Adipocyte (in vitro differentiated cells): ENCODE measurements around the gene OR2Y1.
"Not testable (repeated sequence)": the region's sequence is repeated elsewhere in the genome, so short reads cannot be mapped to it uniquely, and the experiment has no call there.

ENCODE experiments used
- DNase-seq: peaks from one replicate; pipeline ENCODE4 v3.0.0-alpha.2; 2015; ENCODE audit warnings: low read depth
- H3K27me3 ChIP-seq: replicated peaks from 2 replicates; pipeline ENCODE4 v1.7.0; 2013; ENCODE audit warnings: mild to moderate bottlenecking, low read length, moderate library complexity; ENCODE audit not compliant: control insufficient read depth, insufficient read depth
- H3K36me3 ChIP-seq: 2 replicates; pipeline ENCODE4 v1.7.0; 2013; ENCODE audit warnings: low read length, mild to moderate bottlenecking, moderate library complexity; ENCODE audit not compliant: control insufficient read depth, insufficient read depth, severe bottlenecking
- H3K4me1 ChIP-seq: 2 replicates; pipeline ENCODE4 v1.7.0; 2013; ENCODE audit warnings: mild to moderate bottlenecking, low read length, moderate library complexity; ENCODE audit not compliant: control insufficient read depth, insufficient read depth
- H3K4me3 ChIP-seq: 2 replicates; pipeline ENCODE4 v1.7.0; 2013; ENCODE audit warnings: mild to moderate bottlenecking, low read length, moderate library complexity
- H3K9ac ChIP-seq: 2 replicates; pipeline ENCODE4 v1.7.0; 2013; ENCODE audit warnings: mild to moderate bottlenecking, low read length, moderate library complexity
- H3K9me3 ChIP-seq: 2 replicates; pipeline ENCODE4 v1.7.0; 2013; ENCODE audit warnings: mild to moderate bottlenecking, low read length, moderate library complexity; ENCODE audit not compliant: control insufficient read depth

OR2Y1 gene

GRCh38 chr5:180739958-180740357 is at the start of gene OR2Y1:
OR2Y1 (minus strand) TSS chr5:180740058; CDS start chr5:180740058, 0 bp downstream.
- Histone ChIP-seq H3K4me3 (no peak within 1 kb of the TSS), H3K27me3 (peaks cover 21% of the 10 kb centered on the region), H3K36me3 (no peaks in the 10 kb centered on the region), H3K9me3 (no peaks in the 10 kb centered on the region), H3K4me1 (no peaks in the 10 kb centered on the region), H3K9ac (no peak within 1 kb of the TSS)
- DNase-seq: no peak

GRCh38 chr5:180788651-180789410 is 49.0 kb upstream of the OR2Y1 start:
- H3K9me3 ChIP-seq, H3K9ac ChIP-seq, DNase-seq, H3K4me3 ChIP-seq, H3K27me3 ChIP-seq: not testable (repeated sequence)
- Histone ChIP-seq H3K36me3 (peaks cover 60% of the 10 kb centered on the region), H3K4me1 (peaks cover 30% of the 10 kb centered on the region)

- peaks cover 54% of the 10 kb centered on the region for H3K36me3 ChIP-seq
- DNase-seq: no peak
- no peaks in the 10 kb centered on the region for H3K27me3 ChIP-seq
- peak overlapping the region; percentile 71 for H3K9ac ChIP-seq
- peaks cover 30% of the 10 kb centered on the region for H3K4me1 ChIP-seq
- no peak overlapping the region for H3K4me3 ChIP-seq
- H3K9me3 ChIP-seq: no peaks in the 10 kb centered on the region
These were observed 48.0 kb upstream of the OR2Y1 start for GRCh38 chr5:180787711-180788431.

GRCh38 chr5:180786531-180787398 is 46.9 kb upstream of the OR2Y1 start:
- peaks cover 43% of the 10 kb centered on the region for H3K36me3 ChIP-seq
- H3K9me3 ChIP-seq: no peaks in the 10 kb centered on the region
- H3K9ac ChIP-seq: peak overlapping the region; percentile 71
- H3K27me3 ChIP-seq: no peaks in the 10 kb centered on the region
- no peak for DNase-seq
- H3K4me1 ChIP-seq: peaks cover 30% of the 10 kb centered on the region
- H3K4me3 ChIP-seq: peak overlapping the region; percentile 30

- peak; percentile 75 for DNase-seq
- no peaks in the 10 kb centered on the region for H3K9me3 ChIP-seq
These were observed 46.0 kb upstream of the OR2Y1 start for GRCh38 chr5:180785794-180786221.

GRCh38 chr5:180785121-180785781 is 45.4 kb upstream of the OR2Y1 start:
- Histone ChIP-seq H3K27me3 (no peaks in the 10 kb centered on the region), H3K9me3 (no peaks in the 10 kb centered on the region), H3K4me3 (peak overlapping the region; percentile 52), H3K4me1 (peaks cover 30% of the 10 kb centered on the region), H3K9ac (peak overlapping the region; percentile 71), H3K36me3 (peaks cover 29% of the 10 kb centered on the region)
- peak; percentile 79 for DNase-seq

More at GRCh38 chr5:180785794-180786221, 46.0 kb upstream of the OR2Y1 start:
- Histone ChIP-seq H3K4me3 (peak overlapping the region; percentile 30), H3K36me3 (peaks cover 33% of the 10 kb centered on the region), H3K9ac (peak overlapping the region; percentile 71), H3K4me1 (peaks cover 30% of the 10 kb centered on the region), H3K27me3 (no peaks in the 10 kb centered on the region)

GRCh38 chr5:180784497-180785097 is 44.7 kb upstream of the OR2Y1 start:
- H3K4me3 ChIP-seq: peak overlapping the region; percentile 52
- peak; percentile 95 for DNase-seq
- H3K9me3 ChIP-seq: no peaks in the 10 kb centered on the region
- no peaks in the 10 kb centered on the region for H3K27me3 ChIP-seq
- peaks cover 30% of the 10 kb centered on the region for H3K4me1 ChIP-seq
- H3K36me3 ChIP-seq: peaks cover 22% of the 10 kb centered on the region
- peak overlapping the region; percentile 71 for H3K9ac ChIP-seq

GRCh38 chr5:180783340-180784052 is 43.6 kb upstream of the OR2Y1 start:
- Histone ChIP-seq H3K4me3 (no peak overlapping the region), H3K9me3 (no peaks in the 10 kb centered on the region), H3K4me1 (peaks cover 30% of the 10 kb centered on the region), H3K9ac (no peak overlapping the region), H3K27me3 (no peaks in the 10 kb centered on the region), H3K36me3 (peaks cover 12% of the 10 kb centered on the region)
- no peak for DNase-seq

GRCh38 chr5:180782748-180783147 is 42.9 kb upstream of the OR2Y1 start:
- Histone ChIP-seq H3K4me1 (peaks cover 30% of the 10 kb centered on the region), H3K9ac (no peak overlapping the region), H3K27me3 (no peaks in the 10 kb centered on the region), H3K36me3 (peaks cover 6% of the 10 kb centered on the region), H3K4me3 (no peak overlapping the region), H3K9me3 (no peaks in the 10 kb centered on the region)
- DNase-seq: no peak

GRCh38 chr5:180781900-180782326 is 42.1 kb upstream of the OR2Y1 start:
- H3K9ac ChIP-seq, H3K36me3 ChIP-seq, H3K9me3 ChIP-seq, DNase-seq, H3K27me3 ChIP-seq, H3K4me3 ChIP-seq: not testable (repeated sequence)
- peaks cover 23% of the 10 kb centered on the region for H3K4me1 ChIP-seq
